ENCODE results near the gene BUB3. TPM values are rescaled to one million over a fixed set of nuclear protein-coding genes. Genes with fewer than 3 reads are reported as not detected.

The BUB3 gene
- total and polyA plus RNA-seq, 2 of the 8 experiments (the other 6 are each of a cell fraction or from before 2014, with no cell fraction given) = 183 to 207 TPM

DNA sequence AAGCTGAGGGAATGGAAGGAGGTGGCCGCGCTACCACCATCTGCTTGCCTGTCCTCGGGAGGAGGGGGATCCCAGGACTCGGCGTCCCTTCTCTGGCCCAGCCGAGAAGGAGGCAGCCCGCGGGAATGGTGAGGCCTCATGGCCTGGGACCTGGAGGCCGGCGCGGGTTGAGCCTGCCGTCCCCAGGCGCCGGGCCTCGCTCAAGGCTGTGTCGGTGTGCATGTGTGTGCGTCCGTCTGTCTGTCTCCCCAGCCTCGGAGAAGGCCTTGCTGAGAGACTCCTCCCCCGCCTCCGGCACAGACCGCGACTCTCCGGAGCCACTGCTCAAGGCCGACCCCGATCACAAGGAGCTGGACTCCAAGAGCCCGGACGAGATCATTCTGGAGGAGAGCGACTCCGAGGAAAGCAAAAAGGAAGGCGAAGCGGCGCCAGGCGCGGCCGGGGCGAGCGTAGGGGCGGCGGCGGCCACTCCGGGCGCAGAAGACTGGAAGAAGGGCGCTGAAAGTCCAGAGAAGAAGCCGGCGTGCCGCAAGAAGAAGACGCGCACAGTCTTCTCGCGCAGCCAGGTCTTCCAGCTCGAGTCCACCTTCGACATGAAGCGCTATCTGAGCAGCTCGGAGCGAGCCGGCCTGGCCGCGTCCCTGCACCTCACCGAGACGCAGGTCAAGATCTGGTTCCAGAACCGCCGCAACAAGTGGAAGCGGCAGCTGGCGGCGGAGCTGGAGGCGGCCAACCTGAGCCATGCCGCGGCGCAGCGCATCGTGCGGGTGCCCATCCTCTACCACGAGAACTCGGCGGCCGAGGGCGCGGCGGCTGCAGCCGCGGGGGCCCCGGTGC is 17.2 kb upstream of the BUB3 start:
- H4K8ac ChIP-seq (ENCODE audit: extremely low read depth, insufficient read depth, low read length) = peak overlapping the region; percentile 76
- H2AK5ac ChIP-seq (ENCODE audit: low read depth, low read length) = no peak overlapping the region
- FAIRE-seq = no peak
- DNase-seq (ENCODE audit: low read depth in 1 of 2, low spot score in 2 of 2) = peak in 1 of 2 experiments; percentile 80
- H3K79me2 ChIP-seq (ENCODE audit: control insufficient read depth in 1 of 2, insufficient read depth in 2 of 2, low read length in 2 of 2) = no peaks in the 10 kb centered on the region
- H2BK120ac ChIP-seq (replicated peaks; ENCODE audit: low read depth, low read length) = no peak overlapping the region
- H3K14ac ChIP-seq (ENCODE audit: insufficient read length) = no peak overlapping the region
- H2BK15ac ChIP-seq (ENCODE audit: low read length) = peak overlapping the region; percentile 72; the same call in 1 of the 2 replicates
- H3K18ac ChIP-seq (ENCODE audit: extremely low read depth, low read length) = peak overlapping the region; percentile 89; the same call in 1 of the 2 replicates
- no peak overlapping the region for H3K56ac ChIP-seq (replicated peaks; ENCODE audit: insufficient read length, low read depth, low read length)
- H3K4me1 ChIP-seq (replicated peaks in 1 of 4; ENCODE audit: control insufficient read depth in 3 of 4, insufficient read depth in 4 of 4, low read length in 3 of 4) = peaks cover 7 to 47% (median 29%) of the 10 kb centered on the region in 4 experiments
- 1% methylated on average over 78 of the region's 83 CpGs; no CpG with 5 or more reads in 1 of the 2 experiments for WGBS, 2 experiments (ENCODE audit: extremely low coverage in 1 of 2, insufficient coverage in 1 of 2, insufficient read length in 1 of 2, insufficient replicate concordance in 2 of 2, low coverage in 1 of 2, low lambda C conversion rate in 2 of 2, missing lambda C conversion rate in 1 of 2)
- H2AFZ ChIP-seq (ENCODE audit: low read length) = peak overlapping the region; percentile 28; the same call in 1 of the 2 replicates
- H3K9ac ChIP-seq (replicated peaks in 1 of 4; ENCODE audit: extremely low read depth in 1 of 4, low read depth in 3 of 4, low read length in 3 of 4) = no peak overlapping the region; a peak in 1 of 7 replicates
- no peak overlapping the region for H3K23ac ChIP-seq (ENCODE audit: insufficient read length)
- peaks cover 7 to 24% of the 10 kb centered on the region in 2 experiments for H4K20me1 ChIP-seq (replicated peaks in 1 of 2; ENCODE audit: control insufficient read depth in 1 of 2, insufficient read depth in 2 of 2, low read length in 2 of 2)
- peaks cover 77 to 99% (median 95%) of the 10 kb centered on the region in 4 experiments for H3K27me3 ChIP-seq (replicated peaks in 1 of 4; ENCODE audit: control insufficient read depth in 3 of 4, extremely low read depth in 1 of 4, insufficient read depth in 3 of 4, low read length in 3 of 4)
- no peak overlapping the region for H3K4ac ChIP-seq (replicated peaks; ENCODE audit: insufficient read length, low read depth, low read length)
- H3K9me3 ChIP-seq (ENCODE audit: insufficient read depth in 2 of 2, low read depth in 1 of 2, low read length in 1 of 2) = no peaks in the 10 kb centered on the region
- H2BK20ac ChIP-seq (ENCODE audit: low read length) = peak overlapping the region; percentile 80; the same call in 1 of the 2 replicates
- H2BK12ac ChIP-seq (ENCODE audit: low read depth, low read length) = peak overlapping the region; percentile 94; the same call in 1 of the 2 replicates
- peak overlapping the region; percentile 8 for H4K91ac ChIP-seq (replicated peaks; ENCODE audit: insufficient read length, low read length)
- no peak overlapping the region; the same call in 1 of the 2 replicates for H2BK5ac ChIP-seq (ENCODE audit: low read depth, low read length)
- ChIA-PET CTCF (ENCODE audit: partially characterized antibody) (interaction anchor here (0.7 to 1.6 kb wide), 7 partner anchors 9 to 422 kb away, joined by 3 to 12 read pairs (median 3); partner anchors contain the start of gene HMX2), POLR2A (ENCODE audit: partially characterized antibody) (interaction anchor here (0.7 to 1.6 kb wide), 6 partner anchors 9 to 128 kb away, joined by 3 to 10 read pairs (median 6); partner anchors contain the start of genes ACADSB, BUB3, HMX2 and IKZF5)
- no peak overlapping the region for H3K27ac ChIP-seq (ENCODE audit: low read depth, low read length)
- peaks cover 21% of the 10 kb centered on the region; the same call in 1 of the 2 replicates for H3K23me2 ChIP-seq (ENCODE audit: low read depth, low read length)
- H3K36me3 ChIP-seq (ENCODE audit: control insufficient read depth in 2 of 4, insufficient read depth in 4 of 4, low read length in 3 of 4) = no peaks in the 10 kb centered on the region; a peak in 1 of 8 replicates
- H3K4me2 ChIP-seq (ENCODE audit: insufficient read depth in 1 of 2, low read depth in 2 of 2, low read length in 2 of 2) = peak overlapping the region; percentile 48 to 95
- no peaks in the 10 kb centered on the region for H3K79me1 ChIP-seq (ENCODE audit: low read depth, low read length)
- H4K5ac ChIP-seq (ENCODE audit: insufficient read length, low read depth, low read length) = no peak overlapping the region
- H3K4me3 ChIP-seq (ENCODE audit: extremely low read depth in 1 of 4, insufficient read depth in 2 of 4, low read depth in 3 of 4, low read length in 4 of 4) = peak overlapping the region; percentile 19 to 59 (median 34)
- TF ChIP-seq HDAC6 (IDR thresholded peaks at IDR 0.05; ENCODE audit: low read depth, low read length) (no peak), NRF1 (IDR thresholded peaks at IDR 0.05; ENCODE audit: low read depth, low read length) (no peak), PHF8 (conservative IDR thresholded peaks at IDR 0.05; ENCODE audit: low read depth, low read length) (no peak), CBX8 (IDR thresholded peaks at IDR 0.05; ENCODE audit: borderline replicate concordance, low read depth, low read length) (peak; percentile 94; the same call in 1 of the 2 replicates), KDM4A (IDR thresholded peaks at IDR 0.05; ENCODE audit: low read depth, low read length, severe bottlenecking) (peak; percentile 50), RNF2 (IDR thresholded peaks at IDR 0.05; ENCODE audit: borderline replicate concordance, low read depth, low read length, missing control alignments, poor library complexity, severe bottlenecking) (peak; percentile 90), RBBP5 (IDR thresholded peaks at IDR 0.05; ENCODE audit: borderline replicate concordance, low read depth, low read length) (peak; percentile 66; the same call in 1 of the 2 replicates), TEAD4 (IDR thresholded peaks at IDR 0.05; ENCODE audit: low read depth, low read length) (no peak)
- TF ChIP-seq, protein P1, sequence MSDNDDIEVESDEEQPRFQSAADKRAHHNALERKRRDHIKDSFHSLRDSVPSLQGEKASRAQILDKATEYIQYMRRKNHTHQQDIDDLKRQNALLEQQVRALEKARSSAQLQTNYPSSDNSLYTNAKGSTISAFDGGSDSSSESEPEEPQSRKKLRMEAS (IDR thresholded peaks at IDR 0.05) = peak; percentile 46; the same call in 1 of the 2 replicates

Data from H1 (cell line).